ENCODE measurements around the gene CYP4X1. TPM values are rescaled to one million over a fixed set of nuclear protein-coding genes. Genes with fewer than 3 reads are reported as not detected.
"Not testable (repeated sequence)": the region's sequence is repeated elsewhere in the genome, so short reads cannot be mapped to it uniquely, and the experiment has no call there.

CYP4X1 gene
- total RNA-seq, 1 experiment from 2014 or later: 2.0 TPM

DNA sequence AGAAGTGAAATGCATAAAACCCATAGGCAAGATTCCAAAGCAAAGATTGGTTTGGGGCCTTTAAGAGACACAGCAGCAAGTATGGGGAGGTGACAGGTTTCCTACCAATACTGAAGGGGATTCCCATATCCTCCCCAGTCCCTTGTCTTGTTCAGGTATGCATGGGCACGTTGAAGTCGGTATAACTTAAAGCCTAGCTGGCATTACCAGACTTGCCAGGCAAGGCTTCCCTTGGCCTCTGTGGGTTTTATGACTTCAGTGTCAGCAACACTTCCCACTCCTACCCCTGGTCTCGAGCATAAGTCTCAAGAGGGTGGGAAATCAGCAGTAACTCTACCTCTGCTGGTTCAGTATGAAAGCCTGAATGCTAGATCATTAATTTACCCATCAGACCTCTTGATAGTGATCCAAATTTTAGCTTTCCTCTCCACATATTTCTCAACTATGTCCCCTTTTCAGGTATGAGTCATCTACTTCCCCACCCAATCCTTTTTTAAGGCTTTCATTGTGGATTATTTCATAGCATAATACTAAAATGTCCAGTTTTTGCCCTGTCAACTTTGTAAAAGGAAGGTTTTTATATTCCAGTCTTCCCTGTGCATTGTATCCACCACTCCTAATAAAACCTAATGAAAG is 6.8 kb downstream of the CYP4X1 start:
- Histone ChIP-seq H3K4me3 (ENCODE audit: insufficient read depth, low read depth, low read length) (no peak overlapping the region), H3K27me3 (ENCODE audit: control insufficient read depth, insufficient read depth, low read length) (no peaks in the 10 kb centered on the region), H3K36me3 (replicated peaks; ENCODE audit: control insufficient read depth, insufficient read depth, low read length) (no peaks in the 10 kb centered on the region)
- no peak for DNase-seq

DNA sequence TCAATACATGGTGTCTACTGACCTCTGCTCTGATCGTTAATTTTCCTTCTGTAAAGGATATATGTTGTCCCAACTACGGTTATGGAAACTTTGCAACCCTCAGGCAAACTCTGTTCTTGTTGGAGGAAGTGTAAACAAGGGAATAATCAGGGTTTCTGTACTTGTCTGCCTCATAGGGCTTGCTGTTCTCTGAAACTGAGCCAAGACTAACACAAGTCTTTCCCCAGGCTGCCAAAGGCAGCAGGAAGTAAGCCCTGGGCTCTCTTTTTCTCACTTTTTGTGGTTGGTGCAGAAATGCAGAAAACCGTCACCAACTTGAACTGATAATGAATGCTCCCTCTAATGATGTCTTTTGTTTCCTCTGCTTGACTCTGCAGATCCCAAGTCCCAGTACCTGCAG is 7.6 kb downstream of the CYP4X1 start:
- H3K36me3 ChIP-seq (replicated peaks; ENCODE audit: control insufficient read depth, insufficient read depth, low read length): no peaks in the 10 kb centered on the region
- H3K4me3 ChIP-seq (ENCODE audit: insufficient read depth, low read depth, low read length): no peak overlapping the region
- H3K27me3 ChIP-seq (ENCODE audit: control insufficient read depth, insufficient read depth, low read length): no peaks in the 10 kb centered on the region
- DNase-seq: no peak

DNA sequence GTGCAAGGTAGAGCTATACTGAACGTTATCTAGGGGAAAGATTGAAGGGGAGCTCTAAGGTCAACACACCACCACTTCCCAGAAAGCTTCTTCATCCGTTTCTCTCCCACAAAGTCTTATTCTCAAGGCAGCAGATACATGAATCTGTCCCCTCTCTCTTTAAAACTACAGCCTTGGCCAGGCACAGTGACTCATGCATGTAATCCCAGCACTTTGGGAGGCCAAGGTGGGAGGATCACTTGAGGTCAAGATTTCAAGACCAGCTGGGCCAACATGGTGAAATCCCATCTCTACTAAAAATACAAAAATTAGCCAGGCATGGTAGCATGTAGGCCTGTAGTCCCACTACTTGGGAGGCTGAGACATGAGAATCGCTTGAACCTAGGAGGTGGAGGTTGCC is 8.1 kb downstream of the CYP4X1 start:
- Histone ChIP-seq H3K36me3 (replicated peaks; ENCODE audit: control insufficient read depth, insufficient read depth, low read length) (no peaks in the 10 kb centered on the region), H3K27me3 (ENCODE audit: control insufficient read depth, insufficient read depth, low read length) (no peaks in the 10 kb centered on the region), H3K4me3 (ENCODE audit: insufficient read depth, low read depth, low read length) (no peak overlapping the region)
- DNase-seq: no peak

DNA sequence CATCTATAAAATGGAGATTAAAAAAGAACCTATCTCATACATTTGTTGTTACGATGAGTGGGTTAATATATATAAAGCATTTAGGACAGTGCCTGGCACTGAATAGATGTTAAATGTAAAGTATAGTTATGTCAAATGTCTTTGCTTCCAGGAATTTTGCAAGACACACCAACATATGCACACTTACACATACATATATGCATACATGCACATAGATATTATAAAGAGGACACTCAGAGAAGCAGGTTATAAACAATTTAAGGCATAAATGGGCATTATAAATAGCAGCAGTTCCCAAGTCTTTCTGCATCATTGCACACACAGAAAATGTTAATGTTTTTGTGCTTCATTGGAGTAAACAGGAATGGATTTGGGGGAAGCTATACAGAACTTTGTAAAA is 13.3 kb downstream of the CYP4X1 start:
- no peak for DNase-seq
- Histone ChIP-seq H3K4me3 (ENCODE audit: insufficient read depth, low read depth, low read length) (no peak overlapping the region), H3K36me3 (replicated peaks; ENCODE audit: control insufficient read depth, insufficient read depth, low read length) (no peaks in the 10 kb centered on the region), H3K27me3 (ENCODE audit: control insufficient read depth, insufficient read depth, low read length) (no peaks in the 10 kb centered on the region)

DNA sequence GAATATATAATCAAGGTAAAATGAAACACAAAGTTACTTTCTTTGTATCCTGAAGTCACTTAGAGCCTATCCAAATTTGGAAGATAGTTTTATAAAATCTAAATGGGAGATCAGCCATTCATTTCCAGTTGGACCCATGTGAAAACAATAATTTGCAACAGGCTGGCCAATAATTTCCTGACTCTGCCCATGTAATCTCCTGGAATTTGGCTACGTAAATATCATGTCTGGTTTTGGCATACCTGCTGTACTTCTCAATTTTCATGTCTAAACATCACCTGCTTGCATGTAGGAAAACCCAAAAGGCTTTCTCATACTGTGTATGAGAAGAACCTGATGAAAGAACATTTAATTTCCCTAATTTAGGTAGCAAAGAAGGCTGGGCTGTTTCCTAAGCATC is 35.9 kb downstream of the CYP4X1 start:
- no peak for DNase-seq
- H3K27me3 ChIP-seq (ENCODE audit: control insufficient read depth, insufficient read depth, low read length): no peaks in the 10 kb centered on the region
- no peaks in the 10 kb centered on the region for H3K36me3 ChIP-seq (replicated peaks; ENCODE audit: control insufficient read depth, insufficient read depth, low read length)
- no peak overlapping the region for H3K4me3 ChIP-seq (ENCODE audit: insufficient read depth, low read depth, low read length)

DNA sequence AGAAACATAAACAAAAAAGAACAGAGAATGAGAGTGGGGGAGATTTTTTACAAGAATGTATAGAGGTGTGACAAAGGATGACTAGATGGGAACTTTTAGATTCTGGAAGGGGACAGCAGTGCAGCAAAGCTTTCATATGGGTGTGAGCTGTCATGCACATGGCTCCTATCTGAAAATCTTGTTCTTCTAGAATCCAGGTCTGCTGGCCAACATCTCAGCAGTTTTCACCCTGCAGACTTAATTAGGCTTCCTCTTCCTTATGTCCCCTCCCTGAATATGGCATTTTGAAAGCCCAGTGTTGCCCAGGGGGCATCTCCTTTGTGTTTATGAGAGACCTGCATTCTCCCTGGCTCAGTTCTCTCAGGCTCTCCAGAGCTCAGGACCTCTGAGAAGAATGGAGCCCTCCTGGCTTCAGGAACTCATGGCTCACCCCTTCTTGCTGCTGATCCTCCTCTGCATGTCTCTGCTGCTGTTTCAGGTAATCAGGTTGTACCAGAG is 43.7 kb downstream of the CYP4X1 start, which contains the start of gene CYP4Z1:
TSS of gene CYP4Z1 (plus strand) at position 135 of the 498 bp plus-strand sequence. CDS start at position 395, 260 bp downstream.
- Histone ChIP-seq H3K4me3 (ENCODE audit: insufficient read depth, low read depth, low read length) (no peak within 1 kb of the TSS), H3K36me3 (replicated peaks; ENCODE audit: control insufficient read depth, insufficient read depth, low read length) (no peaks in the 10 kb centered on the region), H3K27me3 (ENCODE audit: control insufficient read depth, insufficient read depth, low read length) (peaks cover 2% of the 10 kb centered on the region; the same call in 1 of the 2 replicates)
- DNase-seq: no peak

DNA sequence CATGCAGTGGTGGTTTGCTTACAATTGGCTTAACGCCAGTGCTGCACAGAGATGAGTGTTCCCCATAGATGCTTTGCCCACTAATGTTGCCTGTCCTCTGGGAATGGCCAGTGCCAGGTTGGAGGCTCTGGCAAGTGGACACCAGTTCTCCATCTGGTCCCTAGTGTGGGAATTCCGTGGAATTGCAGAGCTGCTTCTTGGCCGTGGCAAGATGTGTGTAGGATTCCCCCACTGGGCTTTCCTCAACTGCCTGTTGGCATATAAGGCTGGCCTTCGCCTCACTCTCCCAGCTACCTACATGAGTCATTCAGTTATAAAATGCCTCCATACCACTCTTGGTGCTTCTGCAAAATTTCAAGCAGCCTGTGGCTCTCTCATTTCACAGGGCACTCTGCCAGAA is 45.6 kb downstream of the CYP4X1 start:
- H3K27me3 ChIP-seq (ENCODE audit: control insufficient read depth, insufficient read depth, low read length); H3K4me3 ChIP-seq (ENCODE audit: insufficient read depth, low read depth, low read length); DNase-seq; H3K36me3 ChIP-seq (replicated peaks; ENCODE audit: control insufficient read depth, insufficient read depth, low read length): not testable (repeated sequence)

DNA sequence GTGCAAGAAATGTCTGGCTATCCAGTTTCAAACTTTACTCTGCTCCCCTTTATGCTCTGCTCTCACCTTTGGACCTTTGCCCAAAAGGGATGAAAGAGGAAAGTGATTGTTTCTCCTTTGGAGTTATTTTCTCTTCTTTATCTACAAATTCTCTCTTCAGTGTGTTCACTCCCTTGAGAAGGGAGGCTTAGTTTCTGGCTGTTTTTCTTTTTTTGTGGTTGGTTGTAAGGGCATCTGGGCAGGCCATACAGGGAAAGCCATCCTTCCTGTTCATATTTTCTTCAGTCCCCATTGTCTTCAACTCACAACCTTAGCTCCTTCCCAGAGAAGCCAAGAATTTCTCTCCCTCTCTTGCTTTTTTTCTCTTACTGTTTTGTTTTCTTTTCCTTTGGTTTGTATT is 46.0 kb downstream of the CYP4X1 start:
- H3K36me3 ChIP-seq (replicated peaks; ENCODE audit: control insufficient read depth, insufficient read depth, low read length); H3K27me3 ChIP-seq (ENCODE audit: control insufficient read depth, insufficient read depth, low read length); DNase-seq; H3K4me3 ChIP-seq (ENCODE audit: insufficient read depth, low read depth, low read length): not testable (repeated sequence)

DNA sequence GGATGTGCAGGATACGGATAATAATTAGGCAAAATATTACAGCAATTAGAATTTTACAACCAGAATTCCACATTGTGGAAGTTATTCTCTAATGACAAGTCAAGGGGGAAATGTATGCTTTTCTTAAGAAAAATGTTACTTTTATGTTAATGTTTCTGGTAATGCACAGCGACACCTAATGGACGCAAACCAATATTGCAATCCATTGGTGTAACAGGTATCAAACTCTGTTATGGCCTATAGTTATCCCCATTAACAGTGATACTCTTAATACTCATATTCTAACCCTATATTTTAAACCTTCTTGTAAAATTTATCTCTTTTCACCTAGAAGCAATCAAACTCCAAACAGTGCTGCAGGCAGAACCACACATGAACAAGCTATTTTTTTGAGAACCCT is 65.9 kb downstream of the CYP4X1 start:
- not testable (repeated sequence) for H3K36me3 ChIP-seq (replicated peaks; ENCODE audit: control insufficient read depth, insufficient read depth, low read length); DNase-seq; H3K27me3 ChIP-seq (ENCODE audit: control insufficient read depth, insufficient read depth, low read length); H3K4me3 ChIP-seq (ENCODE audit: insufficient read depth, low read depth, low read length)

DNA sequence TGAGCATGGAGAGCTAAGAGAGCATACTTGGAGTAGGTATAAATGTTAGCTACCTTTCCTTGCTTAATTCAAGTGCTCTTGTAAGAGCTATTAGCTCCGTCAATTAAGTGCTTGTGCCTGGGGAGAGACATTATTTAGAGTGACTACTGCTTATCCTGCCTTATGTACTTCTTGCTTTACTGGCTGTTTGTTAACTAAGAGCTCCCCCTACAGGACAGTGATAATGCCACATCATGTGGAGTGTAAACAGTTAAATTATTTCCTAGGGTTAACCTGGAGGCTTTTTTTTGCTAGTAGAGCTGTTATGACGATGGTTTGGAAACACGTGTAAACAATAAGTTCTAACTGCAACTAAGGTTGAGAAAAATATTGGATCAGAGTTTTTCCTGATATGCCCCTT is 68.0 kb downstream of the CYP4X1 start:
- H3K27me3 ChIP-seq (ENCODE audit: control insufficient read depth, insufficient read depth, low read length); DNase-seq; H3K4me3 ChIP-seq (ENCODE audit: insufficient read depth, low read depth, low read length); H3K36me3 ChIP-seq (replicated peaks; ENCODE audit: control insufficient read depth, insufficient read depth, low read length): not testable (repeated sequence)

Other genes starting within 250 kb of the CYP4X1 start
- gene CYP4B1, start 224.6 kb upstream of the CYP4X1 start, total RNA-seq (2014; rRNA removed; shearing (Covaris generic)): 0.37 TPM in 1 of 2 replicates, not detected in the other
- gene CYP4A11, start 82.2 kb upstream of the CYP4X1 start, total RNA-seq (2014; rRNA removed; shearing (Covaris generic)): not detected in 2 replicates
- not detected in 2 replicates for gene CYP4Z1, start 43.6 kb downstream of the CYP4X1 start, total RNA-seq (2014; rRNA removed; shearing (Covaris generic))
- not detected in 2 replicates for gene CYP4A22, start 113.8 kb downstream of the CYP4X1 start, total RNA-seq (2014; rRNA removed; shearing (Covaris generic))
- gene PDZK1IP1, start 166.4 kb downstream of the CYP4X1 start, total RNA-seq (2014; rRNA removed; shearing (Covaris generic)): not detected in 2 replicates
- gene TAL1, start 208.6 kb downstream of the CYP4X1 start, total RNA-seq (2014; rRNA removed; shearing (Covaris generic)): 0.07 and 0.70 TPM in 2 replicates

Data from H7 (cell line).